Adrenal gland (tissue), 5 donors: ENCODE data around the gene AFAP1L1.

Experiments used
- POLR2A ChIP-seq, 2 donors: fragments of 450-650 bp; IDR thresholded peaks; one replicate each; pipeline ENCODE4 v1.6.1; 2017; ENCODE audit warnings: antibody characterized with exemption in 2 of 2, mild to moderate bottlenecking in 2 of 2, moderate library complexity in 1 of 2
- TF ChIP-seq, protein P1 (sequence below), 6 experiments: fragments of 450-650 bp in 4 of 6; fragments of 200-600 bp in 2 of 6; sonication (generic) in 1 of 6; IDR thresholded peaks; 1 replicate in 5 of 6; 2 replicates in 1 of 6; pipeline versions ENCODE4 v1.5.1 to v1.8.0; 2016 to 2021; ENCODE audit warnings: antibody characterized with exemption in 6 of 6, mild to moderate bottlenecking in 2 of 6, moderate library complexity in 1 of 6
- donor health status: DM: no; HTN: no; CAD: no.

DNA sequence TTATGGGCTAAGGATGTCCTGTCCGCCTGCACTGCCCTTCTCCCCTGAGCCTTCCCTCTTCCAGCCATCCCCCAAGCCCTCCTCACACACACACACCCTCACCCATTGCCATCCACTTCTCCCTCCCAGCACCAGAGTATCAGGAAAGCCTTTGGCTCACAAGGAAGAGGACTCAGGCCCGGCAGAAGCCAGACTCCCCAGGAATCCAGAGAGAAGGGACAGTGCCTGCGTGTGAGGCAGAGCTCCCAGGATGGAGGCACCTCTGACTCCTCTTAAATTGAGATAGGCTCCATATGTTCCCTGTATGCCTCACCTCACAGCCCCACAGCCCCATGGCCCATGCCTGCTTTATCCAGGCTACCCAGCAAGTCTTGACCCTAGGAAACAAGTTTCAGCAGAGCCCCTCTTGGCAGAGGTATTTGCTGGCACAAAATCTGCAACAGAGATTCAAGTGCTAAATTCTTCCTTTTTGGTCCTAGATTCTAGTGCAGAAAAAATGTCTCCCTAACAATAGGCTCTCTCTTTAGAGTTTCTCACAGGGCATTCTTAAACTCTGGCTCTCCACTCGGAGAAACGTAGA is 106.7 kb downstream of the AFAP1L1 start:
- TF ChIP-seq, protein P1, sequence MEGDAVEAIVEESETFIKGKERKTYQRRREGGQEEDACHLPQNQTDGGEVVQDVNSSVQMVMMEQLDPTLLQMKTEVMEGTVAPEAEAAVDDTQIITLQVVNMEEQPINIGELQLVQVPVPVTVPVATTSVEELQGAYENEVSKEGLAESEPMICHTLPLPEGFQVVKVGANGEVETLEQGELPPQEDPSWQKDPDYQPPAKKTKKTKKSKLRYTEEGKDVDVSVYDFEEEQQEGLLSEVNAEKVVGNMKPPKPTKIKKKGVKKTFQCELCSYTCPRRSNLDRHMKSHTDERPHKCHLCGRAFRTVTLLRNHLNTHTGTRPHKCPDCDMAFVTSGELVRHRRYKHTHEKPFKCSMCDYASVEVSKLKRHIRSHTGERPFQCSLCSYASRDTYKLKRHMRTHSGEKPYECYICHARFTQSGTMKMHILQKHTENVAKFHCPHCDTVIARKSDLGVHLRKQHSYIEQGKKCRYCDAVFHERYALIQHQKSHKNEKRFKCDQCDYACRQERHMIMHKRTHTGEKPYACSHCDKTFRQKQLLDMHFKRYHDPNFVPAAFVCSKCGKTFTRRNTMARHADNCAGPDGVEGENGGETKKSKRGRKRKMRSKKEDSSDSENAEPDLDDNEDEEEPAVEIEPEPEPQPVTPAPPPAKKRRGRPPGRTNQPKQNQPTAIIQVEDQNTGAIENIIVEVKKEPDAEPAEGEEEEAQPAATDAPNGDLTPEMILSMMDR (IDR thresholded peaks at IDR 0.05), result no peak
- no peak for TF ChIP-seq POLR2A (IDR thresholded peaks at IDR 0.05)
